Upper lobe of right lung (tissue), 1 donor: ENCODE measurements around the gene EXOC4. TPM values are rescaled to one million over a fixed set of nuclear protein-coding genes. Genes with fewer than 3 reads are reported as not detected.

ENCODE experiments used
- ATAC-seq: fragments of 200-7000 bp; cut with Tn5 transposase; one replicate; pipeline ENCODE4 v1.9.1; 2020; ENCODE audit warnings: mild to moderate bottlenecking, moderate library complexity
- DNase-seq: peaks from one replicate; pipeline ENCODE4 v3.0.0-alpha.2; 2020
- H3K27ac ChIP-seq: fragments of 200-600 bp; one replicate; pipeline ENCODE4 v1.8.0; 2022
- H3K27me3 ChIP-seq: fragments of 200-600 bp; one replicate; pipeline ENCODE4 v1.8.0; 2022; ENCODE audit warnings: mild to moderate bottlenecking
- H3K36me3 ChIP-seq: fragments of 200-600 bp; one replicate; pipeline ENCODE4 v1.8.0; 2022
- H3K4me1 ChIP-seq: fragments of 200-600 bp; one replicate; pipeline ENCODE4 v1.8.0; 2022
- H3K4me3 ChIP-seq: fragments of 200-600 bp; one replicate; pipeline ENCODE4 v1.8.0; 2022; ENCODE audit warnings: mild to moderate bottlenecking
- H3K9me3 ChIP-seq: fragments of 200-600 bp; one replicate; pipeline ENCODE4 v1.8.0; 2022
- CTCF ChIP-seq: fragments of 200-600 bp; IDR thresholded peaks from one replicate; pipeline ENCODE4 v1.8.0; 2022; ENCODE audit warnings: antibody characterized with exemption
- intact Hi-C: fragments of 100-400 bp; cut with DNase I; formaldehyde crosslinking; loops from one replicate; pipeline ENCODE4 v1.11.0; 2022
- total RNA-seq: library from RNA; stranded (reverse); fragmentation: NEBNext Ultra II Directional; extraction: Animal tissue kit (Norgen Biotek cat#: 25700); gene quantifications from one replicate; pipeline ENCODE4 v1.2.1, GENCODE V29; 2021
- donor health status: DM: no; HTN: yes; CAD: no; lungs with severe emphysema.

The EXOC4 gene
- total RNA-seq, 1 donor from 2014 or later, result 73.5 TPM

- Histone ChIP-seq H3K27ac (no peak overlapping the region), H3K27me3 (no peaks in the 10 kb centered on the region), H3K4me1 (no peaks in the 10 kb centered on the region), H3K4me3 (no peak overlapping the region), H3K9me3 (no peaks in the 10 kb centered on the region), H3K36me3 (no peaks in the 10 kb centered on the region)
- no peak for DNase-seq
- no peak for TF ChIP-seq CTCF
- intact Hi-C loops, result no loop called here
- ATAC-seq, result no peak
These were observed 809.6 kb downstream of the EXOC4 start for GRCh38 chr7:134062460-134062859.

GRCh38 chr7:134065415-134065814 lies 812.5 kb downstream of the EXOC4 start:
- no peaks in the 10 kb centered on the region for H3K4me1 ChIP-seq
- no peak for DNase-seq
- no peak for TF ChIP-seq CTCF
- H3K36me3 ChIP-seq, result no peaks in the 10 kb centered on the region
- no peak overlapping the region for H3K27ac ChIP-seq
- H3K9me3 ChIP-seq, result no peaks in the 10 kb centered on the region
- no peak for ATAC-seq
- intact Hi-C loops, result no loop called here
- H3K4me3 ChIP-seq, result no peak overlapping the region
- no peaks in the 10 kb centered on the region for H3K27me3 ChIP-seq

- no peak for DNase-seq
- intact Hi-C loops, result no loop called here
- no peaks in the 10 kb centered on the region for H3K4me1 ChIP-seq
- no peaks in the 10 kb centered on the region for H3K36me3 ChIP-seq
- ATAC-seq, result no peak
- no peaks in the 10 kb centered on the region for H3K27me3 ChIP-seq
- no peak overlapping the region for H3K4me3 ChIP-seq
- H3K27ac ChIP-seq, result no peak overlapping the region
- H3K9me3 ChIP-seq, result no peaks in the 10 kb centered on the region
- TF ChIP-seq CTCF, result no peak
These were observed 814.3 kb downstream of the EXOC4 start for GRCh38 chr7:134067164-134067563.

GRCh38 chr7:134068670-134069069 lies 815.8 kb downstream of the EXOC4 start:
- H3K9me3 ChIP-seq, result no peaks in the 10 kb centered on the region
- H3K27me3 ChIP-seq, result no peaks in the 10 kb centered on the region
- H3K36me3 ChIP-seq, result no peaks in the 10 kb centered on the region
- H3K4me3 ChIP-seq, result no peak overlapping the region
- no peaks in the 10 kb centered on the region for H3K4me1 ChIP-seq
- TF ChIP-seq CTCF, result no peak
- H3K27ac ChIP-seq, result no peak overlapping the region
- no peak for ATAC-seq
- DNase-seq, result no peak
- intact Hi-C loops, result no loop called here

GRCh38 chr7:134069187-134069586 lies 816.3 kb downstream of the EXOC4 start:
- Histone ChIP-seq H3K9me3 (no peaks in the 10 kb centered on the region), H3K27me3 (no peaks in the 10 kb centered on the region), H3K27ac (no peak overlapping the region), H3K4me3 (no peak overlapping the region), H3K36me3 (no peaks in the 10 kb centered on the region), H3K4me1 (no peaks in the 10 kb centered on the region)
- DNase-seq (no peak), ATAC-seq (no peak)
- TF ChIP-seq CTCF, result no peak
- intact Hi-C loops, result no loop called here

GRCh38 chr7:134070673-134071072 lies 817.8 kb downstream of the EXOC4 start:
- Histone ChIP-seq H3K4me1 (no peaks in the 10 kb centered on the region), H3K36me3 (no peaks in the 10 kb centered on the region), H3K9me3 (no peaks in the 10 kb centered on the region), H3K27me3 (no peaks in the 10 kb centered on the region), H3K4me3 (no peak overlapping the region), H3K27ac (no peak overlapping the region)
- ATAC-seq (no peak), DNase-seq (no peak)
- no peak for TF ChIP-seq CTCF
- intact Hi-C loops, result no loop called here
